Iris pigment epithelial cell (primary cell): ENCODE data around the gene FAM114A1.

Source experiments
- DNase-seq: peaks from one replicate; pipeline ENCODE4 v3.0.0-alpha.2; 2011; ENCODE audit warnings: low read depth

Gene FAM114A1

DNA sequence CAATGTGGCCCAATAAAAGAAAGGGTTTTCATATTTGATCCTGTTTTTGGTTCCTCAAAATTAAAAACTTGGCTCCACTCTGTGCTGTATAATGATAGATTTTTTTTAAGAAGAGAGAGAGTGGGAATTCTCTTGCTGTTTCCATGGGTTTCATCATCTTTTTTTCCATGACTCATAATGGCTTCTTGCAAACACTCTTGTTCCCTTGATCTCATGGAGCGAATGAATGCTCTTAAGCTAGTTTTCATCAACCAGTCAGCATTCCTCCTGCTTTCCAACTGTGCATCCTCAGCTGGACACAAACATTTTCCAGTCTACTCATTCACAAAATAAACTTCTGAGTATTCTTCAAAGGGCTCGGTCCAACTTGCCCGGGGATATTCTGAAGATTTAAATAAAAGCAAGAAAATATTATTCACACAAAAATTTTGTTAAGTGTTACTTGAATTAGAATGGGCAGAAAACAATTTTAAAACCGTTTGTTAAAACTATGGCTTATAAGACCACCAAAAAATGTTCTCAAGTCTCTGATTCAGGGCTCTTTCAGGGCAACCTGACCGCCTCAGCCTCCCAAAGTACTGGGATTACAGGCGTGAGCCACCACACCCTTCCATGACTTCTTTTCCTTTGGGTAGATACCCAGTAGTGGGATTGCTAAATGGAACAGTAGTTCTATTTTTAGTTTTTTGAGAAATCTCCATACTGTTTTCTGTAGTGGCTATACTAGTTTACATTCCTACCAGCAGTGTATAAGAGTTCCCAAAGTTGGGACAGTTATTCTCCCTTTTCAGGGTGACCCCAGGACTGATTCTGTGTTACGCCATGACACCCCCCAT is 99.9 kb downstream of the FAM114A1 start:
- peak; percentile 98 for DNase-seq

DNA sequence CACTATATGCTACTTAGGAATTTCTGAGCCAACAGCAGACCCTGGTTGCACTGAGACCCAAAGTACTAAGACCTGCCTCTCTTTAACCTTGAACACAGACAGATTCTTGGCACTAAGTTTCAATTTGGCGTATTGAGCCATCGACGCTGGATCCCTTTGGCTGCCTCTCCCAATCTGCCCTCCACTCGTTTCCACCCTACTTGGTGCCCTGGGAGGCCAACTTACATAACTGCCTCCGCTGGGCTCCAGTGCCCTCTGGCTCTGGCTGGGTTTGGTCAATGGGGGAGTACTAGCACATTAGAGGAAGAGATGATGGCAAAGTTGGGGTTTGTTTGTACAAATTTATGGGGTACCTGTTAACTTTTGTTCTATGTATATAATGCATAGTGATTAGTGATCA is 101.1 kb downstream of the FAM114A1 start:
- DNase-seq, result no peak

DNA sequence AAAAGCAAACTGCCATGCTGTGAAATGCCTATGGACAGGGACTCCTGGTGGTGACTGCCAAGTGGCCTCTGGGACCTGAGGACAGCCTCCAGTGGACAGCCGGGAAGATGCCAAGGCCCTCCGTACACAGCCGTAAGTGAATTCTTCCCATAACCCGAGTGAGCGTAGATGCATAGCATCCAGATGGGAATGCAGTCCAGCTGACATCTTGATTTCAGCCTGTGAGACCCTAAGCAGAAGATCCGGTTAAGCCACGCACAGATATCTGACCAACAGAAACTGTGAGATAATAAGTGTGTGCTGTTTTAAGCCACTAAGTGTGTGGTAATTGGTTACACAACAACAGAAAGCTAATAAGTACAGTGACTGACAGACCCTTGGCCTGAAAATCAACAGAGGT is 108.7 kb downstream of the FAM114A1 start:
- no peak for DNase-seq

DNA sequence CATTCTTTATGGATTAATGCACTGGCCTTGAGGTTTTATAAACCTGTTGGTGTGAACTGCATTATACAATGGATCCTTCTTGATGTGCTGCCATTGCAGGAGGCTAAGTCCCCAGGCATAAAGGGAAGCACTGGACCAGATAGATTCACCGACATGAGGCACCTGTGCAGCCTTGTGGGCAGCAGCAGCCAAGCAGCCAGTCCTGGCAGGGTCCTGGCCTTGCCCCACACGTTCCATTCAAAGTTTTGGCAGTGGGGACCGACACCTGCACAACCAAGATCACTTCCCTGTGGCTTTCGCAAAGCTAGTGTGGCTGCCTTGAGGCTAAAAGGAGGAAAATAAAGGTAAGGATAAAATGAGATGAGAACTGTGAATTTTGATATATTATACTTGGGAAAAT is 111.5 kb downstream of the FAM114A1 start:
- DNase-seq, result no peak

DNA sequence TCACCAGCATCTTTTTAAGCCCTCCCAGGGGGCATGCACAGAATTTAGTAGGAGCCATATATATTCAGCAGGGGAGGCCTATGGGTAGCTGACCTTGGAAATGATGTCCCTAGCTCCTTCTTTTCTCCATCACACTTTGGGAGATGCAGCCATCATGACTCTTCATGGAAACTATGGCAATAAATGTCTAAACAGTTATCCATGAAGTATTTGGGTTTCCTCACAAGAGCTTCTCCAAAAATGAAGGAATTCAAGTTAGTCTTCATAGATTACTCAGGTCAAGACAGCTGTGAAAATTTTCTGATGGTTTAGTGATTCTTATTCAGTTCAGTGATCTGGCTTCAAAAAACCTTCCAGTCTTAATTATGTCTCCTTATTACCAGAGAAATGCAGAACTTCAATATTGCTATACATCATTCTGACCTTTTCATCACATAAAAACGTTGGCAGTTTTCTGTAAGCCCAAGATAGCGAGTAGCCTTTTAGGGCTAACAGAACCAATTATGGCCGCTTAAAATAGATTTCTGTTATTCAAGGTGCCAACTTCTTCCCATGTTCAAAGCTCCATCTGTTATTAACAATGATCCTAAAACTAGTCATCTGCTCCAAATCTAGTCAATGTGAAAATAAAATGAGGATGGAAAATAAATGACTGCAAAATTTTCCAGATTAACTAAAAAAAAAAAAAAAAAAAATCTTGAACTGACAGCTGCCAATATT is 112.1 kb downstream of the FAM114A1 start:
- no peak for DNase-seq

DNA sequence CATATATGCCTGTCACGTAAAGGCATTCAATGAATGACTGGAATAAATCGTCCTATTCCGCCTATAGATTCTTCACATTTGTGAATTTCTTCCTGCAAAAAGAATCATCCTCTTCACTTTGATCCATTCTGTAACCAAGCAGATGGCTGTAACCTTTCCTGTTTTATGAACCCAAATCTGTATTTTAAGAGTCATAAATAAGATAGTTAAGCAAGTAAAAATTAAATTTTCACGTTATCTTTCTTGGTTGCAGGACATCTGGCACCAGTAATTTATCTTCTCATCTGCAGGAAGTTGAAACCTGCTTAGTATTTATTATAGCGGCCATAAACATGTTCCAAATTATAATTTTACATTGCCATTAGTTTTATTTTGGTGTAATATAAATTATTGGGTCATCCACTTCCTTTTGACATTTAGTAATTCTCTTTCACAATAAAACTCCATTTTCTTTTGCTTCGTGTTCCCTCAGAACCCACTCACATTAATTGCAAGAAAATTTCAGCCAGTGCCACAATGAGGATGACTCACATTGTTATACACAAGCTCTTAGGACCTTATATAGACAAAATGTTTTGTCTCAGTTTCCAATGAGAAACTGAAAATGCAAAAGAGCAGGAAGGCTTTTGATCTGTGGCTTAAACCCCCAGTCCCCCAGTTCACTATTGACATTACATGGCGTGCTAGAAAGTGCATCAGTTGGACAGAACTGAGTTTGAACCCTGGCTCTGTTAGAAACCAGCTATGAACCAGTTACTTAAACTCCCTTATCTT is 113.5 kb downstream of the FAM114A1 start:
- DNase-seq, result peak; percentile 94

DNA sequence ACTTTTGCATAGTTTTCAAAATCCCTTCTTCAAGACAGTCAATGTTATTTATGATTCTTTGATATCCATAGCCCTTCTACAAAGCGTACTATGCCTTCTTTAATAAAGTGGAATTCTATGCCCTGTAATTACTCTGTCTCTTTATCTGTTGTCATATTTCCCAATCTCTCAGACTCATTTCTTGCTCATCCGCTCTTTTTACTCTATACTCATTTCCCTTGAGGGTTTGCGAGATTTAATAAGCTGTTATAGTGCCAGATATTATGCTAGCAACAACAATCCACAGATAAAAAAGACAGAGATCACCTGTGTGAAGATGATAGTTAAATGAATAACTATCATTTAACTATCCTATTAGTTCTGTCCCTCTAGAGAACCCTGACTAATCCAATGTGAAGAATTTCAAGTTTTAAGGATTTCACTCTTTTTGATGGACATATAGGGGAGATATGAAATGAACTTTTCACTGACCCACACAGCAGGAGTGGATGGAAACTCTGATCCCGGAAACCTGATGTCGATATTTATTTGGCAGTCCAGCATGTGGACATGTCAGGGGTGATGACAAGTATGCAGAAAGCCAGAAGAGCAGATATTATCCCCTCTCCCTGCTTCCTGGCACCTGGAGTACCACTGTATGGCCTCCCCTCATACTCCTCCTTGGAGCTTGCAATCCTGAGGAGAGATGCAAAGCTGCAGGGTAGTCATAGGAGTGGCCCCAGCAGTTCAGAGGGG is 114.9 kb downstream of the FAM114A1 start:
- peak; percentile 53 for DNase-seq

DNA sequence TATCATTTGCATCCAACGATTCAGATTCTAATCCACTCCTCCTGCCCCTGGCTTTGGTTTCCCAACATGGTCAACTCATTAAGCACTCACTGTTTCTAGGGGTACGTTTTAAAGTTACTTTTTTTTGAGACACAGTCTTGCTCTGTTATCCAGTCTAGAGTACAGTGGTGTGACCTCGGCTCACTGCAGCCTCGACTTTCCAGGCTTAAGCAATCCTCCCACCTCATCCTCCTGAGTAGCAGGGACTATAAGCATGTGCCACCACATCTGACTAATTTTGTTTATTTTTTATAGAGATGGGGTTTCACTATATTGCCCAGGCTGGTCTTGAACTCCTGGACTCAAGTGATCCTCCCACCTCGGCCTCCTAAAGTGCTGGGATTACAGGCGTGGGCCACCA is 115.7 kb downstream of the FAM114A1 start:
- peak; percentile 34 for DNase-seq

DNA sequence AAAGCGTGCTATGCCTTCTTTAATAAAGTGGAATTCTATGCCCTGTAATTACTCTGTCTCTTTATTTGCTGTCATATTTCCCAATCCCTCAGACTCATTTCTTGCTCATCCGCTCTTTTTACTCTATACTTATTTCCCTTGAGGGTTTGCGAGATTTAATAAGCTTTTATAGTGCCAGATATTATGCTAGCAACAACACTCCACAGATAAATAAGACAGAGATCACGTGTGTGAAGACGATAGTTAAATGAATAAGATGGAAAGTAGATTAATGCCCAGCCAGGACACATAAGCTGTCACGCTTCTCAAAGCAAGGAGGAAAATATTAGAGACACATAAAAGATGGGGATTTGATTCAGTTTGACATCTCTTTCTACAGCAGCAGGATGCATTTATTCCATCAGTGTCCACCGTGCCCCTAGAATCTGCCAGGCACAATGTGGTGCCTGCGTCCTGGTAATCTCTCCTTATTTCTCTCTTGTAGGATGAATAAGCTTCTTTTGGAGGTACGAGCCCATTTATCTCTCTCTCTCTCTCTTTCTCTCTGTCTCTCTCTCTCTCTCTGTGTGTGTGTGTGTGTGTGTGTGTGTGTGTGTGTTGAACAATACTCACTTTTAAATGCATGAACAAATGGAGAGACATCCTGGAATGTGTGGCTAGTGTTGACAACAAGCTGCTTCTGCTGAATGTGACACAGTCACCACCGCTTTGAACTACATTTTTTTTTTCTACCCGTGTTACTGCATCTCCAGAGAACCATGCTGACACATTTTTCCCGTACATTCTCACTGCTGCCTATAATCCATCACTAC is 116.4 kb downstream of the FAM114A1 start:
- peak; percentile 50 for DNase-seq

DNA sequence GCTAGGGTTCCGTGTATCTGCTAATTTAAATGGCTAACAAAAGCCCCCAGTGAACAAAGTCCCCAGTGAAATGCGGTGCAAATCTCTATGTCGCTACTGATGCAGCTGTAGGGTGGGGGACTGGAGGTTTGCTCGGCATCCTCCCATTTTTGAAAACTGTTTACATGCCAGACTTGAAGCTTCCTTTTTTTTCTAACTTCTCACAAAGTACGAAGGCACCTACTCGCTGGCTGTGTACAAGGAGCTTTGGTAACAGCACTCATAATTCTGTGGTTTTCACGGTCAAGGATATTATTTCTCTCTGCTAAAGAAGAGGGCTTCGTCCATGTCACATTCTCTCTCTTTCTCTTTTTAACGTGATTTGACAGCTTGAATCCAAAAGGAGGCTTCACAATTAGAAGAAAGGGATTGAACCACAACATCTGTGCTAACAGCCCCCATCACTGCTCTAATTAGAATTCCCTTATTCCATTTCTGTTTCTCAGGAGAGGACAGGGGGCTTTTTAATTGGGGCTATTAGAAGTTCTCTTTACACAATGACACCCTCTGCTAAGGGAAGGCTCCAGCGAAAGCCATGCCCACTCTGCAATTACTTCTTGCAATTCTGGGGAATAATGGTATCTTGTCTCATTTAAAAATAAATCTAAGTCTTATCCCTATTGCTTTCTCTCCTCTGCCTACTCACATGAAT is 117.9 kb downstream of the FAM114A1 start:
- DNase-seq, result peak; percentile 27

DNA sequence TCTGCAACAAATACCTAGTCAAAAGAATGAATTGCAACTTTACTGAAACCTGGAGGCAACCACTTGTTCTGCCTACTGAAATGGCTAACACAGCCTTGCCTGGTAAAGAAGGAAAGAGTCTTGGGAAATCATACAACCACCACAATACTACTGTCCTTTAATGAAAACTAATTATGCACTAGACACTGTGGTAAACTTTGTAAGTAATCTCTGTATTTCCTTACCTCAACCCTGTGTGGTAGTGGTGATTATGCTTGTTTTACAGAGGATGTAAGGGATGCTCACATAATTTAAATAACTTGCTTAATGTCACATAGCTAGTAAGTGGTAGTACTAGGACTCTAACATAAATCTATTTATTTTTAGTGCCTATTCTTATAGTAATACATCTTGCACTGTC is 119.9 kb downstream of the FAM114A1 start:
- DNase-seq, result no peak

DNA sequence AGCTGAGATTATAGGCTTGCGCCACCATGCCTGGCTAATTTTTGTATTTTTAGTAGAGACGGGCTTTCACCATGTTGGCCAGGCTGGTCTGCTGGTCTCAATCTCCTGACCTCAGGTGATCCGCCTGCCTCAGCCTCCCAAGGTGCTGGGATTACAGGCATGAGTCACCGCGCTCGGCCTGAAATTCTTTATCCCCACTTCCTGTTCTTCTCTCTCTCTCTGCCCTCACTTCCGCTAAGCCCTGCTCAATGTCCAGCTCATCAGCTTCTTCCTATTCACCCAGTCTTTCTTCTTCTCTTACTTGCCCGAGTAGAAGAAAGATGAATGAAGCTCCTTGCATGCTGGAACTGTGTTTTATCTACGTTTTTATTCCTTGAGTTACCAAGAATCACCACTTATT is 120.7 kb downstream of the FAM114A1 start:
- peak; percentile 87 for DNase-seq

DNA sequence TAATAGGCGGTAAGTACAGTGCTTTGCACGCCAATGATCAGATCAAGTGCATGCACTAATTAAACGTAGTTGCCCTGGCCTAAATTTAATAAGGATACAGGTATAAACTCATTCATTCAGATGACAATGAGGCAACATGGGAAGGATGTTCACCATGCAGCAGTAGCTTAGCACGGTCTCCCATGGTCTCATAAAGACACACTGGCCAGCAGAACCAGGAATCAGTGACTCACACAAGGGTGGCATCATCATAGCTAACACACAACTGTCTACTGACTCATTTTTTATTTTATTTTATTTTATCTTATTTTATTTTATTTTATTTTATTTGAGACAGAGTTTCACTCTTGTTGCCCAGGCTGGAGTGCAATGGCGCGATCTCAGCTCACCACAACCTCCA is 121.9 kb downstream of the FAM114A1 start:
- DNase-seq, result peak; percentile 72

DNA sequence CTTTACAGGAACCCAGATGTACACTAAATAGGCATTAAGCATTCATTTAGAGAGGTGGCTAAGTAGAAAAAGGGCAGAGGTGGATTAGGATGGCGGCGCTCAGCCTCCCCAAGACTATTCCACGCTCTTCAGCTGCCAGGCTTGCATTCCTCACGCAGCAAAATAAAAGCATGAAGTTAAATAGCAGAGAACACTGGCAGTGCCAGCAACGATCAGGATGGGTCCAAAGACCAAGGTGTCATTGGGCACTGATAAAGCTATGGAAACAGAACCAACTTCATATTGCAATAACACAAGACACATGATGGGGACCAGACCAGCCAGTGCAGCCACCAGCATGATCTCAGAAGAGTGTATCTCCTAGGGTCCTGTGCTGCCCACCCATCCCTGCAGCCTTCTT is 122.6 kb downstream of the FAM114A1 start:
- DNase-seq, result no peak

DNA sequence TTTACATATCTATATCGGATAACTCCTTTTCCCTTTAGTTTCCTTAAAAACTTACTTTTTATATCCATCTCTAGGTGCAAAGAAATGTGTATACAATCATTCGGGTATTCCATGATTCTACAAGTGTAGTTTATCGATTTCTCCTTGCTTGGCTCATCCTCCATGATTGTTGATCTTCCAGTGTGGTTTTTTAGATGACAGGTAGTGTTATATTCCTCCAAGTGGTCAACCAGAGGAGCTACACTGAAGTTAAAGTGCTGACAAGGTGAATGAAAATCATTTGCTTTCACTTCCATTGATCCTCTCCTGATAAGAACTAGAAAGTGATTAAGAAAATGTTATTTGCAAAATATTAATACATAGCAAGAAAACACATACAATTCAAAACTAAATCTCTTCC is 126.1 kb downstream of the FAM114A1 start:
- no peak for DNase-seq

DNA sequence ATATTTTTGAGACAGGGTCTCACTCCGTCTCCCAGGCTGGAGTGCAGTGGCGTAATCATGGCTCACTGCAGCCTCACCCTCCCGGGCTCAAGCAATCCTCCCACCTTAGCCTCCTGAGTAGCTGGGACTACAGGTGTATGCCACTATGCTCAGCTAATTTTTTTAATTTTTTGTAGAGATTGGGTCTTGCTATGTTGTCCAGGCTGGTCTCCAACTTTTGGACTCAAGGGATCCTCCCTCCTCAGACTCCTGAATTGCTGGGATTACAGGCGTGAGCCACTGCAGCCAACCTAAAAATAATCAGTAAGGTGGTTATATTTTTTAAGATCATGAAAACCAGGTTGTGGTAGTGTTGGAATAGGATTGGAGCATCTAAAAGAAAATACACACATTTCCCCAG is 126.5 kb downstream of the FAM114A1 start:
- DNase-seq, result no peak
